GM19324 (cell line): ENCODE measurements around the gene POC1A.
"Not testable (repeated sequence)": the region's sequence is repeated elsewhere in the genome, so short reads cannot be mapped to it uniquely, and the experiment has no call there.

ENCODE experiments used
- ATAC-seq: cut with Tn5 transposase; IDR thresholded peaks from one replicate; pipeline ENCODE4 v1.9.1; 2021; ENCODE audit warnings: mild to moderate bottlenecking, moderate library complexity; ENCODE audit not compliant: unreplicated experiment, low FRiP score

POC1A gene

DNA sequence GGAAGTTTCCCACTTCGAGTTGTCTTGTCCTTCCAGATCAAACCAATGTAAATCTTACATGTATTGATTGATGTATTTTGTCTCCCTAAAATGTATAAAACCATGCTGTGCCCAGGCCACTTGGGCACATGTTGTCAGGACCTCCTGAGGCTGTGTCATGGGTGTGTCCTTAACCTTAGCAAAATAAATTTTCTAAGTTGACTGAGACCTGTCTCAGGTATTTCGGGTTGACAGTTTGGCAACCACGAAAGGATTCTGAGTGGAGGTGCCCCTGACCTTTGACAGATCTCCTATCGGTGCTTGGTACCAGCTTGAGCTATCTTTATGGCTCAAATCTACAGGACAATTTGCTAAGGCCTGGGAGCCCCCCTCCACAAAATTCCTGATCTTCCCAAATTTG, 1.7 kb upstream of the POC1A start:
- no peak for ATAC-seq

GRCh38 chr3:52153389-52154096, 680 bp downstream of the POC1A start:
- ATAC-seq = peak; percentile 5

DNA sequence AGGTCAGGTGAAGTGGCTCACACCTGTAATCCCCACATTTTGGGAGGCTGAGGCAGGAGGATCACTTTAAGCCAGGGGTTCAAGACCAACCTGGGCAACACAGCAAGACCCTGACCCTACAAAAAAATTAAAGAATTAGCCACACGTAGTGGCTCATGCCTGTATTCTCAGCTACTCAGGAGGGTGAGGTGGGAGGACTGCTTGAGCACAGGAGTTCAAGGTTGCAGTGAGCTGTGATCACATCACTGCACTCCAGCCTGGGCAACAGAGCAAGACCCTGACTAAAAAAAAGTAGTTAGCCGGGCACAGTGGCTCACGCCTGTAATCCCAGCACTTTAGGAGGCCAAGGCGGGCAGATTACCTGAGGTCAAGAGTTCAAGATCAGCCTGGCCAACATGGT, 2.2 kb downstream of the POC1A start:
- not testable (repeated sequence) for ATAC-seq

DNA sequence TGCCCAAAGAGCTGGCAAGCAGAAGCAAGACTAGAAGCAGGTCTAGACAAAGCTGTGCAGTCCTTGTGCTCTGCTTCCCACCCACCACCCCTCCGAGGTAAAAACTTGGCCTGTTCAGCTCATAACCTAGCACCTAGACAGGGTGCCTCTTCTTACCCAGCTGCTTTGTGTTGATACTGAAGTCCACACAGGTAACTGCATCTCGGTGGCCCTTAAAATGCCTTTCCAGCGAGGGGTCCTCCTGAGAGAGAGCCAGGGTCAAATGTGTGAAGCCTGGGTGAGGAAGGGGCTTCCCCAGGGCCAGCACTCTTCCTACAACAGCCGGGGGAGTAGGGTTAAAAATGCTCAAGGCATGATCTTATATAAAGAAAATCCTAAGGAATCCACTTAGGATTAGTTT, 3.4 kb downstream of the POC1A start:
- no peak for ATAC-seq

DNA sequence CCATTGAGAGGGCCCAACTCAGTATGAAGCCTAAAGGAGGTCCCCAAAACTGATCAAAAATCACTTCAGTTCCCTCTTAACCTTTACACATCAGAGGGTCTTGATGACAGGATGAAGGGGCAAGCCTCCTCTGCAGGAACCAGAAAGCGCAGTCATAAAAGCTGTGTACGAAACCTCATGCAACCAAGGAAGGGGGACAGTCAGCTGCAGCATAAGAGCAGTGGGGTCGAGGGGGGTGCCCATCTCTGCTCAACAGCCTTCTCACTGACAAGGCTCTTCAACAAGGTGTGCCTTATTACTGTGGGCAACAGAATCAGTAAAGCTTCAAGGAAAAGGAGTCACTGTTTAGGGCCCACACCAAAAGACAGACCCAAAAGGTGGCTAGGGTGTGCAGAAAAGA, 3.9 kb downstream of the POC1A start:
- ATAC-seq = no peak

DNA sequence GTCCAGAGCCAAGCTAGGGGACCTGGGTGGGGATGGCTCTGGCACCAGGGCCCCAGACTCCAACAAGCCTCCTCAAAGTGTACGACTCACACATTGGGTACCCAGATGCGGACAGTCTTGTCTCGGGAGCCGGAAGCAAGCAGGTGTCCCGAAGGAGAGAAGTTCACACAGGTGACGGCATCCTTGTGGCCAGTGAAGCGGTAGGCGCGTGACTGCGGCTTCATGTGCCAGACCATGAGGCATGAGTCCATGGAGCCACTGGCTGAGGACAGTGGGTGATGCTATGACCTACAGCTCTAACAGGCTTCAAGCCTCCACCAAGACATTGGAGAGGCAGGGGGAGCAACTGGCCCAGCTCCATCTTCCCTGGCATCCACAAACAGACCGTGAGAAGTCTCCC, 4.5 kb downstream of the POC1A start:
- no peak for ATAC-seq

DNA sequence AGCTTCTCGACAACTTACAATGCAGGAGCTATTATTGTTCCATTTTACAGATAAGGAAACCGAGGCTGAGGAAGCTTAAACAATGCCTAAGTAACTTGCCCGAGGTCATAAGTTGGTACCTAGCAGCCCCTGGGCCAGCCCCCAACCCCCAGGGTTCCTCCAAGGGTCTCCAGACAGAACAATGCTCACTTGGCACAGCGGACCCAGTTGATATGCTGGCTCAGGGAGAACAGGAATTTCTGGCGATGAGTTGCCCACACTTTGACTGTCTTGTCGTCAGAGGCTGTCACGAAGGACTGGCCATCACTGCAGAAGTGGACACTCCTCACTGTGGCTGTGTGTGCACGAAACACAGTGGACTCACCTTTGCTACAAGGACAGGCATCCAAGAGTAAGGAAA, 5.2 kb downstream of the POC1A start:
- ATAC-seq = no peak

GRCh38 chr3:52147804-52148203, 6.4 kb downstream of the POC1A start:
- ATAC-seq = no peak

DNA sequence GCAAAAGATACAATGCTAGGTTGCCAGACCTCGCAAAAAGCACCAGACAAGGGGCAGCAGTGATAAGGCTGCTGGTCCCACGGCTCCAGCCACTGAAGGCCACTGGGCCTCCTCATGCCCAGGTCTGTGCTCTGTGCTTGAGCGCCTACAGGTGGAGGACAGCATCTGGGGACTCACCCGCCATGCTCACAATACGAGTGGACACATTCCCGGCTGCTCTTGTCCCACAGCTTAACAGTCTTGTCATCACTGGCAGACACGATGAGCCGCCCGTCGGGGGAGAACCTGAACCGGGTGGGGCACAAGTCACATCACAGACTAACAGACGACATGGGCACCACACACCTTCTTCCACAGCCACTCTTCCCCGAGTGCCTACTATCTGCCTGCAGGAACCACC, 7.4 kb downstream of the POC1A start:
- ATAC-seq = no peak

DNA sequence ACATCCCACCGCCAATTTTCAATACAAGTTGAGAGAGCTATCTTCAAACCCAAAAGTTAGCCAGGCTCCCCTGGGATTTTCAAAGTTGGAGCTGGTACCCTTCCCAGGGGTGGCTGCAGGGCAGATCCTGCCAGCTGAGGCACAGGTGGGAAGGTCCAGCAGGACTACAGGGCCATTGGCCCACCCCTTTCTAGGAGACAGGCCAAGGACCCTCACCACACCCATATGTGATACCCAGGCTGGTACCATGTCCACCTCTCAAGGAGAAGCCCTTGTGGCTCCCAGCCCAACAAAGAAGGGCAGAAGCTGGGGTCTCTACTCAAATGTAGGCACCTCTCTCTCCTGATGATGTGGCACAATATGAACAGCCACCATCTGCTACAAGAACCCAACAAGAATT, 8.0 kb downstream of the POC1A start:
- ATAC-seq = no peak

- no peak for ATAC-seq
These were observed 8.5 kb downstream of the POC1A start for GRCh38 chr3:52145736-52146110.

DNA sequence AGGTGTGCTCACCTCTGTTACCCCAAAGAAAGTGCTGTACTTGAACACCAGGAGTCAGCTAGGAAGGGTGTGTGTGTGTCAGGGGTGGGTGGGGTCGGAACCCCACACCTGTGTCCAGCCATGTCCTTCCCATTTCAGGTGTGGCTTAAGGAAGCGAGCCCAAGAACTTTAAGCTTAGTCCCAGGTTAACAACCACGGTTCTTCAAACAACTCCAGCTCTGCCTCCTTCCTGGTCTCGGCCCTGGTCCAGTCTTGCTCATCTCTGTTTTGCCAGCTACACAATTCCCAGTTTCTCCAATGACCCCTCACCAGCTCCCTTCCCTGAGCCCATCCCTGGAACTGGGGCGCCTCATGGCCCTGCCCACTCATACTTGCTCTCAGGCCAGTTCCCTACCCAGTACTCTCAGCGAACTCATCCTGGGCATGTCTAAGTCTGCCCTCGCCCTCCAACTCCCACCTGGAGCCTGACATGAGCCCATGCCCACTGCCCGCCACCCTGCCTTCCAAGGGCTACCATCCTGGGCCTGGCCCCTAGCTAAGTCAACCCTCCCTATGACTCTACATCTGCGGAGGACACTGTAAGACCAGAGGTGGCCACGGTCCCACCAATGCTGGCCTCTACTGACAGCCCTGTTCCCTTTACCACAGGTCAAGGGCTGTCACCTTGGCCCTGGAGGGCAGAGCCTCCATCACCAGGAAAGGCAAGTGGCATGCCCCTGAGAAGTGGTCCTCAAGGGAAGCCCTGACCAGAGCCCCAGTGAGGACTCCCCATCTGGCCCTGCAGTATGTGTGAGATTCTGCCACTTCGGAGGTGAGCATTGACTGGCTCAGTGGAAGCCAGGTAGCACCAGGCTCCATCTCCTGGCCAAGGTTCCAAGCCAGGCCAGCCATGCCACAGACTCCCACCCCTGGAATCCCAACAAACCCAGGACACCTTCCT, 9.2 kb downstream of the POC1A start:
- no peak for ATAC-seq

GRCh38 chr3:52144034-52144795, 10.0 kb downstream of the POC1A start:
- peak; percentile 38 for ATAC-seq

DNA sequence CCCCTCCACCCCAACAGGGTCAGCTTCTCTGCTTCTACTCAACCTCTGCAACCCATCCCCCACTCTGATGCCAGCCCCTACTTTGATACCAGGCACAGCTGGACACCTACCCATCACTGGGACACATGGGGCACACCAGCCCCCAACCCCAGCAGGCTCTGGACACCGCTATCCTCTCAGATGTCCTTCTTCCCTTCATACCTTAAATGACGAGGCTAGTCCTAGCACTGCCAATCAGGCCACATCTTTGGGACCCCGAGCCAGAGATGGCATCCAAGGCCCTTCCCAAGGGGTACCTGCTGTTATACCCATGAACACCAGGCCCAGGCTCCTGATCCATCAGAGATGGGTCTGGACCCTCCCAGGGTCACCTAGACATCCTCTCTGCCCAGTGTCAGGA, 10.6 kb downstream of the POC1A start:
- no peak for ATAC-seq

DNA sequence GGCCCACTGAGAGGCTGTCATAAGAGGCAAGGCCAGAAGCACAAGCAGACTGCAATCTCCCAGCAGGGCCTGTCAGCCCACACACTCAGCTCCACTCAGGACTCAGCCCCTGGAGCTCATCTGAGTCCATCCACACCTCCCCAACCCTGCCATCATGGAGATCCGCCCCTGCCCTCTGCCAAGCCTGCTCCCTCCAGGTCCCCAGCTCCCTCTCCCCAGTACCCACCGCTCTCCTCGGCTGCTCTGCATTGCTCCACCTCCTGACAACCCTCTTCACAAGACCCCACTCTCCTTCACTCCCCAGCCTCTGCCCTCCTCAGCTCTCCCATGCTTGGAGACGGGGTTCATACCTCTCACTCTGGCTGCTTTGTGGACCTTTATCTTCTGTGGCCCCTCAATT, 11.1 kb downstream of the POC1A start:
- ATAC-seq = no peak

DNA sequence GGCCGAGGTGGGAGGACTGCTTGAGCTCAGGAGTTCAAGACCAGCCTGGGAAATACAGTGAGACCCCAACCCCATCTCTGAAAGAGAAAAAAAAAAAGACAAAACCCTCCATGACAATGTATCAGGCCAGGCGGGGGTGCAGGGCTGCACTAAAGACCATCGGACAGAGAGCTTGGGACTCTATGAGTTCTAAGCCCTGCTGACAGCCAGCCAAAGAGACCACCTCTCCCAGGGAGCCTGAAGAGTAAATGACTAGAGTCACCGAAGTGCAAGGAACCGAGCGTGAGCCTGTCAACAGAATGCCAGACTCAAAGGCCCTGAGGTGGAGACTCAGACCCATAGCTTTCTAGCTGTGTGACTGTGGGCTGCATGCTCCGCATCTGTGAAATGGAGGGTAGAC, 12.5 kb downstream of the POC1A start:
- no peak for ATAC-seq

GRCh38 chr3:52140769-52141168, 13.5 kb downstream of the POC1A start:
- ATAC-seq = no peak

DNA sequence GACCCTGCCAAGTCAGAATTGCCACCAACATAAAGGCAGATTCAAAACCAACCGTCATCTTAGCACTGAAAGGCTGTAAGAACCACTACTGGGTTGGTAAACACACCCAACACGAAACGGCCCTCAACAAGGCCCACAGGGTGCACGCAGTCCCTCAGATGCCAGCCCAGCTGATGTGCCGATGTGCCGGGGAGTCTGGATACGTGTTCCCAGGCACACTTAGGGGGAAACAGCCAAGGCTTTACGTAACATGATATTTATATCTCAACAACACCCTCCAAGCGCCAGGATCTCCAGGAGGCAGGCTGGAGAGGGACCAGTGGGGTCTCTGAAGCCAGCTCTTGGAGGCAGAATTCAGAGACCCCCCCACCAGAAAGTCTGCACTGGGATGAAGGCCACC, 14.2 kb downstream of the POC1A start:
- ATAC-seq = no peak

DNA sequence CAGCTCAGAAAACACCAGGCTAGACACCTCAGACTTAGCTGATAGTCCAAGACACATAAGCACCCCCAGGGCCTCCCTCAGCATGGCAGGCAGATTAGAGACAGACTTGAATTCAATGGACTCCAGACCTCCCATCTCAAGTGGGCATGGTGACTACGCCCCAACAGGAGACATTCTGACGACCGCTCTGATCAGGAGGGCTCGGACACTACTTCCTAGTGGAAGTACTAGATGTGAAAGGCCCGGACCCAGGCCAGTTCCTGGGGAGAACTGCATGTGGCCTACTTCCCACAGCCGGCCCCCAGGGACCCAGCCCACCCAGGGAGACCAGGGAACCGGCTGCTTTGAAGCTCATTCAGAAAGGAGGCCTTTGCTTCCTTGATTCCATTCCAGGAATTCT, 16.9 kb downstream of the POC1A start:
- no peak for ATAC-seq

GRCh38 chr3:52136513-52136912, 17.7 kb downstream of the POC1A start:
- ATAC-seq = no peak

DNA sequence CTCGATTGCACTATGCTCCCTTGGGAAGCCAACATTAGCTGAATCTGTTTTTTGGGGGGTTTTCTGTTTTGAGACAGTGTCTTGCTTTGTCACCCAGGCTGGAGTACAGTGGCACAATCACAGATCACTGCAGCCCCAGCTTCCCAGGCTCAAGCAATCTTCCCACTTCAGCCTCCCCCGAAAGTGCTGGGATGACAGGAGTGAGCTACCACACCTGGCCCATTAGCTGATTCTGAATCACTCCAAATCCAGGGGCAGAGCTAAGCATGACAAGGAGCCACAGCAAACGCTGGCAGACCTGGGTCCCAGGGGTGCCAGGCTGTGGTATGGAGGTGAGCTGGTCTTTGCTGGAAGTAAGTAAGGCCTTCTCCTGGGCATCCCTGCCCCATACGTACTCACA, 18.9 kb downstream of the POC1A start:
- no peak for ATAC-seq
